ENCODE results near the gene STK32C.
"Not testable (repeated sequence)": the region's sequence is repeated elsewhere in the genome, so short reads cannot be mapped to it uniquely, and the experiment has no call there.

STK32C gene

DNA sequence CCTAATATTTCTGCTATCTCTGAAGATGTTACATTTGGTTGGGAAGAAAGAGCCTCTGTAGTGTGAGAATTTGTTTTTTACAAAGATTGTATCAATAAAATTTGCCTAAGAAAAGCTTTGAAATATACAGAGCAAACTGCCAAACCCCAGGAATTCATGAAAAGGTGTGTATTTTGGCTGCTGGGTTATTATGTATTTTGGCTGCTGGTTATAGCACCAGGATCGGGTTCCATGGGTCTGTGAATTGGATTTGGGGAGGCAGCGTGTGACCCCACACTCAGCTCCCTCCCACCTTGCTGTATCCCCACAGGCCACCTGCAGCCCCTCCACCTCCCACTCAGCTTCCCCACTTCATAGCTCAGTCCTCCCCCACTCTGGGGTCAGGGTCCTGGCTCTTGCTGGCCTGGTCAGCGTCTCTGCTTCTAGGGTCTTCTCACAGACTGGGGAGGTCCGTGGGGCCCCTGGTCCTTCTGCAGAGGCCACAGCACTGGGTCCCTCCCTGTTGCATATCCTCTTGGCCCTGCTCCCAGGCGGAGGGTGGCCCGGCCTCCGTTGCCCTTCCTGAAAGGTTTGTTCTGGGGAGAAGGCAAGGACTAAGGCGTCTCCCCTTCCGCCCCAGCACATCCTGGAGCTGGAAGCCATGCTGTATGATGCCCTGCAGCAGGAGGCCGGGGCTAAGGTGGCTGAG, 145.0 kb downstream of the STK32C start:
- DNase-seq, result no peak

DNA sequence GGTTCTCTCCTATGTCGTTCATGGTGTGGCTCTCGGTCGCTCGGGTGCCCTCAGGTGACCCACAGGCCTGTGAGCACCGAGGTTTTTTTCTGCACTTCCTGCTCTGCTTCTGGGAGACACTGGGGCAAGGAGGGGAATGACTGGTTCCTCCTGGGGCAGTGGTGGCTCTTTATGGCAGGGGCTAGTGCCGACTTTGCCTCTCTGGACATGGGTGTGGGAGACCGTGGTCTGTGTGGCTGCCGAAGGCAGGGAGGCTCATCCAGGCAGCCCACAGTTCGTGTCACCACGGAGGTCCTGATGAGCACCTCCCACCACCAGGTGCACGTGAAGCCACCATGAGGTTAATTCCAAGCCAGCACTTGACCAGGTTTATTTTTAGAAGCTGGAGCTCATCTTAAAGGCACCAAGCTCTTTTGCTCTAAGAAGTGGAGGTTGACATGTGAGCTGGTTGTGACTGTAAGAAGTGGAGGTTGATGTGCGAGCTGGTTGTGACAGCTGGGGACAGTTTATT, 145.7 kb downstream of the STK32C start:
- DNase-seq, result no peak

DNA sequence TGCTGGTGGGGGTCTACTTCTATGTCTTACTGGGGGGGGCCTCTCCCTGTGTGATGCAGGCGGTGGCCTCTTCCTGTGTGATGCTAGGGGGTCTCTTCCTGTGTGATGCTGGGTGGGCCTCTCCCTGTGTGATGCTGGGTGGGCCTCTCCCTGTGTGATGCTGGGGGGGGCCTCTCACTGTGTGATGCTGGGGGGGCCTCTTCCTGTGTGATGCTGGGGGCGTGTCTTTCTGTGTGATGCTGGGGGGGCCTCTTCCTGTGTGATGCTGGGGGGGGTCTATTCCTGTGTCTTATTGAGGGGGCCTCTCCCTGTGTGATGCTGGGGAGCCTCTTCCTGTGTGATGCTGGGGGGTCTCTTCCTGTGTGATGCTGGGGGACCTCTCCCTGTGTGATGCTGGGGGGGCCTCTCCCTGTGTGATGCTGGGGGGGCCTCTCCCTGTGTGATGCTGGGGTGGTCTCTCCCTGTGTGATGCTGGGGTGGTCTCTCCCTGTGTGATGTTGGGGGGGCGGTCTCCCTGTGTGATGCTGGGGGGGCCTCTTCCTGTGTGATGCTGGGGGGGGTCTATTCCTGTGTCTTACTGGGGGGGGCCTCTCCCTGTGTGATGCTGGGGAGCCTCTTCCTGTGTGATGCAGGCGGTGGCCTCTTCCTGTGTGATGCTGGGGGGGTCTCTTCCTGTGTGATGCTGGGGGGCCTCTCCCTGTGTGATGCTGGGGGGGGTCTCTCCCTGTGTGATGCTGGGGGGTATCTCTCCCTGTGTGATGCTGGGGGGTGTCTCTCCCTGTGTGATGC, 146.7 kb downstream of the STK32C start:
- DNase-seq, result not testable (repeated sequence)

DNA sequence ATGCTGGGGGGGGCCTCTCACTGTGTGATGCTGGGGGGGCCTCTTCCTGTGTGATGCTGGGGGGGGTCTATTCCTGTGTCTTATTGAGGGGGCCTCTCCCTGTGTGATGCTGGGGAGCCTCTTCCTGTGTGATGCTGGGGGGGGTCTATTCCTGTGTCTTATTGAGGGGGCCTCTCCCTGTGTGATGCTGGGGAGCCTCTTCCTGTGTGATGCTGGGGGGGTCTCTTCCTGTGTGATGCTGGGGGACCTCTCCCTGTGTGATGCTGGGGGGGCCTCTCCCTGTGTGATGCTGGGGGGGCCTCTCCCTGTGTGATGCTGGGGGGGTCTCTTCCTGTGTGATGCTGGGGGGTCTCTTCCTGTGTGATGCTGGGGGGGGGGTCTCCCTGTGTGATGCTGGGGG, 147.5 kb downstream of the STK32C start:
- DNase-seq, result not testable (repeated sequence)

DNA sequence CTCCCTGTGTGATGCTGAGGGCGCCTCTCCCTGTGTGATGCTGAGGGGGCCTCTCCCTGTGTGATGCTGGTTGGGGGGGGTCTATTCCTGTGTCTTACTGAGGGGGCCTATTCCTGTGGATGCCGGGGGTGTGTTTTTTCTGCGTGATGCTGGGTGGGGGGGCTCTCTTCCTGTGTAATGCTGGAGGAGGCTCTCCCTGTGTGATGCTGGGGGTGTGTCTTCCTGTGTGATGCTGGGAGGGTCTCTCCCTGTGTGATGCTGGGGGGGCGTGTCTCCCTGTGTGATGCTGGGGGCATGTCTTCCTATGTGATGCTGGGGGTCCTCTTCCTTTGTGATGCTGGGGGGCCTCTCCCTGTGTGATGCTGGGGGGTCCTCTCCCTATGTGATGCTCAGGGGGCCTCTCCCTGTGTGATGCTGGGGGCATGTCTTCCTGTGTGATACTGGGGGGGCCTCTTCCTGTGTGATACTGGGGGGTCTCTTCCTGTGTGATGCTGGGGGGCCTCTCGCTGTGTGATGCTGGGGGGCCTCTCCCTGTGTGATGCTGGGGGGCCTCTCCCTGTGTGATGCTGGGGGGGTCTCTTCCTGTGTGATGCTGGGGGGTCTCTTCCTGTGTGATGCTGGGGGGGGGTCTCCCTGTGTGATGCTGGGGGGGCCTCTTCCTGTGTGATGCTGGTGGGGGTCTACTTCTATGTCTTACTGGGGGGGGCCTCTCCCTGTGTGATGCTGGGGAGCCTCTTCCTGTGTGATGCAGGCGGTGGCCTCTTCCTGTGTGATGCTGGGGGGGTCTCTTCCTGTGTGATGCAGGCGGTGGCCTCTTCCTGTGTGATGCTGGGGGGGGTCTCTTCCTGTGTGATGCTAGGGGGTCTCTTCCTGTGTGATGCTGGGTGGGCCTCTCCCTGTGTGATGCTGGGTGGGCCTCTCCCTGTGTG, 148.2 kb downstream of the STK32C start:
- DNase-seq, result not testable (repeated sequence)

DNA sequence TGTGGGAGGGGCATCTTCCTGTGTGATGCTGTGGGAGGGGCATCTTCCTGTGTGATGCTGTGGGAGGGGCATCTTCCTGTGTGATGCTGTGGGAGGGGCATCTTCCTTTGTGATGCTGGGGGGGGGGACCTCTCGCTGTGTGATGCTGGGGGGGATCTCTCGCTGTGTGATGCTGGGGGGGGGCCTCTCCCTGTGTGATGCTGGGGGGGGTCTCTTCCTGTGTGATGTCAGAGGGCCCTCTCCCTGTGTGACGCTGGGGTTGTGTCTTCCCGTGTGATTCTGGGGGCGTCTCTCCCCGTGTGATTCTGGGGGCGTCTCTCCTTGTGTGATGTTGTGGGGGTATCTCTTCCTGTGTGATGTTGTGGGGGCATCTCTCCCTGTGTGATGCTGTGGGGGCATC, 148.9 kb downstream of the STK32C start:
- no peak for DNase-seq

DNA sequence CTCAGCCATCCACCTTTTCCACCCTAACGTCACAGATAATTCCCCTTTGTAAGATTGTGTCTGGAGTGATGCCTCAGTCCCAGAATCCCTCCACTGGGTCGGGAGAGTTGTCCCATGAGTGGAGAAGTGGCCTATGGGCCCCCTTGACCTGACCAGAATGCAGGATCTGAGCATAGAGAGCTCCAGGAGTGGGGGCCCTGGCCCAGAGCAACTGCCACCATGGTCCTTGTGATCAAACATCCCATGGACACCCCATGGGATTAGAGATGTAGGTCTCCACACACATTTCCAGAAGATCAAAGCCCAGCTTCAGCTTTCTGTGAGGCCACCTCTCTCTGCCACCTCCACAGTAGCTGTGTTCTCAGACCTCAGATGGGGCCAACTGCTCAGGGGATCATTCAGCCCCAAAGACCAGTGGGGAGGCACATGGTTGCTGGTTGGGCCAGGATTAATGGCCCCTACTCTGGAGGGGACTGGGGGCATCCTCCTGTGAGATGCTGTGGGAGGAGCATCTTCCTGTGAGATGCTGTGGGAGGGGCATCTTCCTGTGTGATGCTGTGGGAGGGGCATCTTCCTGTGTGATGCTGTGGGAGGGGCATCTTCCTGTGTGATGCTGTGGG, 149.5 kb downstream of the STK32C start:
- peak; percentile 66 for DNase-seq
